Thoracic aorta (tissue), 2 donors: Measurements from ENCODE around the gene OBSCN. TPM values are rescaled to one million over a fixed set of nuclear protein-coding genes. Genes with fewer than 3 reads are reported as not detected.
"Not testable (repeated sequence)": the region's sequence is repeated elsewhere in the genome, so short reads cannot be mapped to it uniquely, and the experiment has no call there.

Experiments
- ATAC-seq: fragments of 150-250 bp; one replicate; pipeline ENCODE4 v1.8.0; 2017; ENCODE audit warnings: low read depth; ENCODE audit not compliant: insufficient number of reproducible peaks, low FRiP score
- DNase-seq: peaks from one replicate; pipeline ENCODE4 v3.0.0-alpha.2; 2020; ENCODE audit warnings: low spot score
- H3K27ac ChIP-seq, 2 donors: fragments of 200-600 bp; sonication (generic); 1 replicate in 1 of 2; 2 replicates in 1 of 2; pipeline ENCODE4 v1.5.1; 2016; ENCODE audit warnings: mild to moderate bottlenecking in 2 of 2, moderate library complexity in 2 of 2
- H3K27me3 ChIP-seq: fragments of 200-600 bp; sonication (generic); replicated peaks from 2 replicates; pipeline ENCODE4 v1.6.0; 2016; ENCODE audit warnings: mild to moderate bottlenecking; ENCODE audit not compliant: insufficient read depth
- H3K36me3 ChIP-seq: fragments of 200-600 bp; sonication (generic); one replicate; pipeline ENCODE4 v1.5.1; 2016
- H3K4me1 ChIP-seq, 2 donors: fragments of 200-600 bp; sonication (generic); 1 replicate in 1 of 2; 2 replicates in 1 of 2; pipeline versions ENCODE4 v1.5.1 to v1.6.0; 2016; ENCODE audit warnings: low read depth in 2 of 2, mild to moderate bottlenecking in 1 of 2; ENCODE audit not compliant: control insufficient read depth in 1 of 2
- H3K4me3 ChIP-seq: fragments of 200-600 bp; sonication (generic); 2 replicates; pipeline ENCODE4 v1.5.1; 2016; ENCODE audit warnings: mild to moderate bottlenecking
- H3K9me3 ChIP-seq: fragments of 200-600 bp; sonication (generic); 2 replicates; pipeline ENCODE4 v1.5.1; 2016
- CTCF ChIP-seq: fragments of 200-600 bp; sonication (generic); IDR thresholded peaks from one replicate; pipeline ENCODE4 v1.5.1; 2019; ENCODE audit warnings: antibody characterized with exemption
- total RNA-seq, 2 donors: library from RNA; depleted of rRNA; stranded (reverse); fragments of >200 nt; gene quantifications; one replicate each; pipeline versions ENCODE4 v1.1.0 to v1.2.3, GENCODE V29; 2016

The OBSCN gene
- total RNA-seq, 2 donors from 2014 or later = 22.3 to 40.2 TPM

DNA sequence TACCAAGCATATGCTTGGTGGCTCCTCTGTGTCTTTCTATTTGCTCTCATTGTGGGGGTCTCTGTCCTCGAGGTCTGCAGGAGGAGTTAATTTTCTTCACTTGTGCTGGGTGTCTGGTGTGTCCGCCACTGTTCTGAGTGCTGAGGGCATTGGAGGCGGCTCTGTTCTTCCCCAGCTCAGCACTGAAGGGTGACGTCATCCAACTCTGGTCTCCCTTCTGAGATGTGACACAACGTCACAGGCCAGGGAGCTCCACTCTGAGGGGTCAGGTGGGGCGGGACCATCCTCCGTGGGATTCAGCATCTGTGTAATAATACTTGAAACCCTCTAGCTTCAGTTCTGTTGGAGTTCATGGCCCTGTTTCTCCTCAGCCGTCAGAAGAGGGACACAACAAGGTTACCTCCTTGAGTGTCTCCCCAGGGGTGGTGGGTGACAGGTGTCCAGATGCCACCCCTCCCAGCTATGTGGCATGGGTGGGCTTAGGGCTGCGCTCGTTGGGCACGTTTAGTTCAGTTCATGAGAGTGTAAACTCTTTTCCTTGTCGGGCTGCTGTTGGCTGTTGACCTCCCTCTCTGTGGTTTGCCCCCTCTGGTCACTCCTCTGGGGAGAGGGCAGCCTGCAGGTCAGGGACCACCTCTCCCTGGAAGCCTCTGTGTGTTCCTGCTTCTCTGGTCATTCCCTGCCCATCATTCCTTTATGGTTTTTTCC lies 39.1 kb upstream of the OBSCN start:
- Histone ChIP-seq H3K9me3 (no peaks in the 10 kb centered on the region), H3K27me3 (no peaks in the 10 kb centered on the region), H3K4me1 (peaks cover 3 to 12% of the 10 kb centered on the region in 2 donors), H3K36me3 (no peaks in the 10 kb centered on the region), H3K4me3 (no peak overlapping the region), H3K27ac (no peak overlapping the region)
- DNase-seq = no peak
- TF ChIP-seq CTCF = no peak
- ATAC-seq = no peak

GRCh38 chr1:228169345-228169744 lies 38.5 kb upstream of the OBSCN start:
- Histone ChIP-seq H3K36me3 (no peaks in the 10 kb centered on the region), H3K9me3 (no peaks in the 10 kb centered on the region), H3K27me3 (no peaks in the 10 kb centered on the region), H3K4me1 (peaks cover 3 to 12% of the 10 kb centered on the region in 2 donors), H3K4me3 (no peak overlapping the region), H3K27ac (no peak overlapping the region)
- TF ChIP-seq CTCF = no peak
- ATAC-seq = no peak
- DNase-seq = no peak

GRCh38 chr1:228170666-228171065 lies 37.2 kb upstream of the OBSCN start:
- Histone ChIP-seq H3K27me3 (no peaks in the 10 kb centered on the region), H3K9me3 (no peaks in the 10 kb centered on the region), H3K4me3 (no peak overlapping the region), H3K4me1 (peaks cover 3 to 9% of the 10 kb centered on the region in 2 donors), H3K27ac (no peak overlapping the region), H3K36me3 (peaks cover 7% of the 10 kb centered on the region)
- DNase-seq = no peak
- no peak for TF ChIP-seq CTCF
- ATAC-seq = no peak

DNA sequence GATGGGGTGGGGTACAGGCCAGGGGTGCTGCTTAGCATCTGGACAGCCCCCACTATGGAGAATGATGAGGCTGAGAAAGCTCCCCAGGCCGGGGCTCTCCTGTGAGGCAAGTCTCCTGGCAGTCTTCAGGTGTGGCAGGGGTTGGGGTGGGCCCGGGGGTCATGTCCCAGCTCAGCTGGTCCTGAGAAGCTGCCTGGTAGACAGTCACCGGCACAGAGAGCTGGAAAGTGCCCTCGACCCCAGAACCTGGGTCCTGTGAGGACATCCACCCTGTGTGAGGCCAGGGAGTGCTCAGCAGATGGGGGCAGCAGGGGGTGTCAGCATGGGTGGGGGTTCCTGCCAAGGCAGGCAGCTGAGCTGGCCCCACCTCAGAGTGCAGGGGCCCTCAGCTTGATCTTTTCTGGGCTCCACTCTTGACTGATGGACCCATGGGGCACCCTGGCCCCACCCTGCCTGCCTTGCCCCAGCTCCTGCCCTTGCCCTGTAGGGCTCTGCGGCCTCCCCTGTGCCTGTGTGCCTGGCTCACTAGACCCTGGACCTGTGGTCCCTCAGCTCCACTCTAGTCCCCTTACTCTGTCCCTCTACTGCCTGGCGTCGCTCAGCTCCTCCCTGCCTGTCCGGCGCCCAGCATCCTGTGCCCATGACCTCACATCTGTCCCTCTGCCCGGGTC lies 36.5 kb upstream of the OBSCN start:
- ATAC-seq (no peak), DNase-seq (no peak)
- H3K27me3 ChIP-seq = no peaks in the 10 kb centered on the region
- no peaks in the 10 kb centered on the region for H3K9me3 ChIP-seq
- H3K36me3 ChIP-seq = peaks cover 10% of the 10 kb centered on the region
- TF ChIP-seq CTCF = no peak
- H3K27ac ChIP-seq = no peak overlapping the region
- no peak overlapping the region for H3K4me3 ChIP-seq
- H3K4me1 ChIP-seq = peaks cover 3 to 8% of the 10 kb centered on the region in 2 donors

DNA sequence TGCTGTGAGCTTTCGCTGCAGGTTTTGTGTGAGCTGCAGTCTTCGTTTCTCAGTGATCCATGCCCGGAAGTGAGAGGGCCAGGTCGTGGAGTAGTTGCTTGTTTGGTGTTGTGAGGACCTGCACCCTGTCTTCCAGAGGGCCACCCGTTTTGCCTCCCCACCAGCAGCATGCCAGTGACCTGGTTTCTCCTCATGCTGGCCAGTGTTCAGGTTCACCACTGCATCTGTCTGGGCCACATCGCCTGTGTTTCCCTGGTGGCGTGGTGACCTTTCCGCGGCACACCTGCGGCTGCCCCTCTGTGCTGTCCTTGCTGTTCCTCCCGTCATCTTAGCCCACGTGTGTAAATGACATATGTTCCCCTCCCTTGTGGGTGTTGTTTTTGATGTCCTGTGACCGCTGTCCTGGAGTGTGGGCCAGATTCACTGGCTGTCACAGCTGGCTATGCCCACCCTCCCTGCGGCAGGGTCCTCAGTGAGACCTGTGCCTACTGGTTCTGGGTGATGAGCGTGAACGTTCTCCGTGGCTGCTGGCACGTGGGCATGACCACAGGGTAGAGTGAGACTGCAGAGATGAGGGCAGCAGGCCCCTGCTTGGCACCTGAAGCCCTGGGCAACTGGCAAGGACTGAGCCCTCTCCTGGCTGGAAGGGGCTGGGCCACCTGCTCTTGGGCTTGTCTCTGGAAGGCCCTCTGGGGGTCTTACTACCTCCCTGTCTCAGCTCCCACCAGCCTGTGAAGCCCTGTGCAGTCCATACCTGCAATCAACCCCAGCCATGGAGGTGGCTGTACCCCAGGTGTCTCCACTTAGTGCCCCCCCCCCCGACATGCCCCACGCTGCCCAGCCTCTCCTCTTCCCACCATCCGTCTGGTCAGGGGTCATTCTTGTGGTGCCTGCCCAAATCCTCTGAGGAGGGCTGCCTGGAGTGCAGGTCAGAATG lies 35.0 kb upstream of the OBSCN start:
- Histone ChIP-seq H3K9me3 (no peaks in the 10 kb centered on the region), H3K27me3 (no peaks in the 10 kb centered on the region), H3K4me1 (no peaks in the 10 kb centered on the region), H3K4me3 (no peak overlapping the region), H3K36me3 (peaks cover 10% of the 10 kb centered on the region), H3K27ac (no peak overlapping the region)
- ATAC-seq = no peak
- TF ChIP-seq CTCF = no peak
- no peak for DNase-seq

- H3K27me3 ChIP-seq, H3K9me3 ChIP-seq, DNase-seq, H3K4me3 ChIP-seq, ATAC-seq, H3K27ac ChIP-seq, H3K4me1 ChIP-seq: not testable (repeated sequence)
- H3K36me3 ChIP-seq = peaks cover 10% of the 10 kb centered on the region
Observed at GRCh38 chr1:228173528-228174481, 34.0 kb upstream of the OBSCN start.
